ENCODE data around the gene AGAP1. TPM values are rescaled to one million over a fixed set of nuclear protein-coding genes. Genes with fewer than 3 reads are reported as not detected.

Gene AGAP1
- total RNA-seq, 2 donors from 2014 or later: 19.1 to 20.8 TPM

GRCh38 chr2:236073246-236073645, 579.4 kb downstream of the AGAP1 start:
- H3K4me1 ChIP-seq (ENCODE audit: control insufficient read depth in 1 of 2, low read depth in 2 of 2): no peaks in the 10 kb centered on the region
- no peak overlapping the region for H3K27ac ChIP-seq
- H3K36me3 ChIP-seq: no peaks in the 10 kb centered on the region
- DNase-seq (ENCODE audit: low spot score) (no peak), ATAC-seq (ENCODE audit: insufficient number of reproducible peaks, low FRiP score, low read depth) (no peak)
- no peak overlapping the region for H3K4me3 ChIP-seq
- no peaks in the 10 kb centered on the region for H3K27me3 ChIP-seq (replicated peaks; ENCODE audit: insufficient read depth)
- H3K9me3 ChIP-seq: no peaks in the 10 kb centered on the region
- no peak for TF ChIP-seq CTCF (IDR thresholded peaks at IDR 0.05)

- ATAC-seq (ENCODE audit: insufficient number of reproducible peaks, low FRiP score, low read depth) (no peak), DNase-seq (ENCODE audit: low spot score) (no peak)
- Histone ChIP-seq H3K27ac (no peak overlapping the region), H3K27me3 (replicated peaks; ENCODE audit: insufficient read depth) (no peaks in the 10 kb centered on the region), H3K4me1 (ENCODE audit: control insufficient read depth in 1 of 2, low read depth in 2 of 2) (no peaks in the 10 kb centered on the region), H3K36me3 (no peaks in the 10 kb centered on the region), H3K4me3 (no peak overlapping the region), H3K9me3 (no peaks in the 10 kb centered on the region)
- no peak for TF ChIP-seq CTCF (IDR thresholded peaks at IDR 0.05)
These were observed 580.2 kb downstream of the AGAP1 start for GRCh38 chr2:236073867-236074655.

- no peaks in the 10 kb centered on the region for H3K27me3 ChIP-seq (replicated peaks; ENCODE audit: insufficient read depth)
- no peak overlapping the region for H3K4me3 ChIP-seq
- no peak for DNase-seq (ENCODE audit: low spot score)
- no peaks in the 10 kb centered on the region for H3K36me3 ChIP-seq
- ATAC-seq (ENCODE audit: insufficient number of reproducible peaks, low FRiP score, low read depth): no peak
- no peak overlapping the region for H3K27ac ChIP-seq
- H3K4me1 ChIP-seq (ENCODE audit: control insufficient read depth in 1 of 2, low read depth in 2 of 2): no peaks in the 10 kb centered on the region
- no peak for TF ChIP-seq CTCF (IDR thresholded peaks at IDR 0.05)
- H3K9me3 ChIP-seq: no peaks in the 10 kb centered on the region
These were observed 582.0 kb downstream of the AGAP1 start for GRCh38 chr2:236075802-236076201.

DNA sequence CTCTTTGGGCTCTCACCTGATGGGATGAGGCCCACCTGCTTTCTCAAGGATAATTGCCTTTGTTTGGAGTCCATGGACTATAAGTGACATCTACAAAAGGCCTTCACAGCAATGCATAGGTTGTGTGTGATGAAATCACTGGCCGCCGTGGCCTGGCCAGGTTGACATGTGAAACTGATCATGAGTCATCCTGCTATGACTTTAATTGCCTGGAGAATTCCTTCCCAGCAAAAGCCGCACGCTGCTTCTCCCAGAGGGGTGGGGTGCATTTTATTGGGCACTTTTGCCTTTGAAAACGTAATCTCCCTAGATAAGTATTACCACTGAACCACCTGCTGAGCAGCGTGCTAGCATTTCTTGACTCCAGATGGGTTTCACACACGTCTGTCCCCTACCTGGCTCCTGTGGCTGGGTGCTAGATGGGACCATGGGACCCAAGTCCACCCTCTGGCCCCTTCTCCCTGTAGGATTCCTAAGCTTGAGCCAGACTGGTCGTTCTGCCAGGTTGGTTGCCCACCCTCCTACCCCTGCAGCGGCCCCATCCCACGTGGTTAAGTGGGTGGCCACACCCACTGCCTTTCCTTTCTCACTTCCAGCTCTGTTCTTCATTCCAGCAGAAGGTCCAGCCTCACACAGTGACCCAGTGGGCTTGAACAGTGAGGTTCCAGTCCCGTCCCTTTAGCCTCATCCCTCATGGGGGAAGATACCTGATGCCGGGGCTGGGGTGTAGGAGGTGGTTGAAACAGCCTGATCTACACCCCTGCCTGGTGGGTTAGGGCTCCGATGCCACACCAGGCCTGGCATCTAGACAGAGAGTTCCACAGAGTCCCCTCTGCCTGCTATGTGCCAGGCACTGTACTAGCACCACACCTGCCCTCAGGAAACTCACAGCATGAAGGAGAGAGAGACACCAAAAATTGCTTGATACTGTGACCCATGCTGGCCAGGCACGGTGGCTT, 584.7 kb downstream of the AGAP1 start:
- Histone ChIP-seq H3K36me3 (no peaks in the 10 kb centered on the region), H3K4me3 (no peak overlapping the region), H3K4me1 (ENCODE audit: control insufficient read depth in 1 of 2, low read depth in 2 of 2) (no peaks in the 10 kb centered on the region), H3K27me3 (replicated peaks; ENCODE audit: insufficient read depth) (no peaks in the 10 kb centered on the region), H3K9me3 (no peaks in the 10 kb centered on the region), H3K27ac (no peak overlapping the region)
- no peak for TF ChIP-seq CTCF (IDR thresholded peaks at IDR 0.05)
- ATAC-seq (ENCODE audit: insufficient number of reproducible peaks, low FRiP score, low read depth) (no peak), DNase-seq (ENCODE audit: low spot score) (no peak)

DNA sequence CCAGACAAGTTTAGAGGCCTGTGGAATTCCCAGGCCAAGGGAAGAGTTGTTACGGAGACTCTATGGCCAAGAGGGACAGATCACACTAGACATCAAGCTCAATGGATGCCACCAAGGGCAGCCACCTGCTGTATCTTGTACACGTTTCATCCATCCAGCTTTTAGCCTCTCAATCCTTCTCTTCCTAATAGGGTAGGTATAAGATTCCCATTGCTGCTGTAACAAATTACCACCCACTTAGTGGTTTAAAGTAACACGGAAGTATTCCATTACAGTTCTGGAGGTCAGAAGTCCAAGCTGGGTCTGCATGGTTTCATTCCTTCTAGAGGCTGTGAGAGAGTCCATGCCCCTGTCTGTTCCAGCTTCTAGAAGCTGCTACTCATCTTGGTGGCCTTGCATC, 586.6 kb downstream of the AGAP1 start:
- ATAC-seq (ENCODE audit: insufficient number of reproducible peaks, low FRiP score, low read depth) (no peak), DNase-seq (ENCODE audit: low spot score) (no peak)

More for the DNA sequence above, 586.6 kb downstream of the AGAP1 start:
- H3K27ac ChIP-seq: no peak overlapping the region
- H3K27me3 ChIP-seq (replicated peaks; ENCODE audit: insufficient read depth): no peaks in the 10 kb centered on the region
- H3K9me3 ChIP-seq: no peaks in the 10 kb centered on the region
- H3K36me3 ChIP-seq: no peaks in the 10 kb centered on the region
- H3K4me3 ChIP-seq: no peak overlapping the region
- no peak for TF ChIP-seq CTCF (IDR thresholded peaks at IDR 0.05)
- peaks cover 0 to 2% of the 10 kb centered on the region in 2 donors for H3K4me1 ChIP-seq (ENCODE audit: control insufficient read depth in 1 of 2, low read depth in 2 of 2)

Measured in thoracic aorta (tissue), 2 donors.